HG03064 (cell line): Measurements from ENCODE around the gene CENPP.

Source experiments
- ATAC-seq: cut with Tn5 transposase; IDR thresholded peaks from one replicate; pipeline ENCODE4 v1.9.1; 2021; ENCODE audit warnings: low read depth; ENCODE audit not compliant: unreplicated experiment

The CENPP gene

GRCh38 chr9:92501671-92502393 lies 176.1 kb downstream of the CENPP start:
- ATAC-seq = no peak

GRCh38 chr9:92503156-92503555 lies 177.4 kb downstream of the CENPP start:
- ATAC-seq = no peak

GRCh38 chr9:92504881-92505280 lies 179.1 kb downstream of the CENPP start:
- ATAC-seq = no peak

- ATAC-seq = no peak
Measured at GRCh38 chr9:92506184-92506857, 180.6 kb downstream of the CENPP start.

DNA sequence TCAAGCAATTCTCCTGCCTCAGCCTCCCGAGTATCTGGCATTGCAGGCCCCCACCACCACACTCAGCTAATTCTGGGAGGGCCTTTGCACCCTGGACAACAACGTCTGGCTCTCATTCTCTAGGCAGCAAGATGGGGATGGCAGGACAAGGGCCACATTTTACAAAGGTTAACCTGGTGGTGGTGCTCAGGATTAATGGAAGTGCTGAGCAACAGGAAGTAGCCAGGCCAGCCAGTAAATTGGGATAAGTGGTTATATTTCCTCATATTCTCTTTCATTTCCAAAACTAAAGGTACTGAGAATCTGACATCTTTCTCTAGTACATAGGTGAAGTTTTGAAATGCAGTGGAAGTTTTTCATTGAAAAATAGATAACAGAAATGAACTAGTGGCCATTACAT lies 181.3 kb downstream of the CENPP start:
- ATAC-seq = no peak

DNA sequence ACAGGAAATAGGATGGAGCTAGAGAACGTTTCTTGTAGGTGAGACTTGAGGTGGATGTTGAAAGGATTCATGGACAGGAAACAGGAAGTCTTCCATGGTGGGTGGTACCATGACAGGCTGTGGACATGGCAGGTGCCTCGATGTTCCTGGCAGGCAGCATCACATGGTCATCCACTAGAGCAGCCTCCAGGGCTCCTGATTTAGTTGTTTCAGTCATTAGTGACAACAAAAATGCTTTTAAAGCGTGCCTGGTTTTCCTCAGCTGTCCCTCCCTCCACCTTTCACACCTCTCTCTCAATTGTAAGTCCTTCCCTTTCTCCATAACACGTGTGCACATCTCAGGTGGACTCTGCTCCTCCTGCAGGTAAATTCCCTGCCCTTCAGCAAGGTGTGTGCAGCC lies 181.7 kb downstream of the CENPP start:
- no peak for ATAC-seq

GRCh38 chr9:92508018-92508820 lies 182.5 kb downstream of the CENPP start:
- ATAC-seq = no peak

GRCh38 chr9:92509050-92509449 lies 183.3 kb downstream of the CENPP start:
- ATAC-seq = no peak

GRCh38 chr9:92510747-92511146 lies 185.0 kb downstream of the CENPP start:
- ATAC-seq = no peak

DNA sequence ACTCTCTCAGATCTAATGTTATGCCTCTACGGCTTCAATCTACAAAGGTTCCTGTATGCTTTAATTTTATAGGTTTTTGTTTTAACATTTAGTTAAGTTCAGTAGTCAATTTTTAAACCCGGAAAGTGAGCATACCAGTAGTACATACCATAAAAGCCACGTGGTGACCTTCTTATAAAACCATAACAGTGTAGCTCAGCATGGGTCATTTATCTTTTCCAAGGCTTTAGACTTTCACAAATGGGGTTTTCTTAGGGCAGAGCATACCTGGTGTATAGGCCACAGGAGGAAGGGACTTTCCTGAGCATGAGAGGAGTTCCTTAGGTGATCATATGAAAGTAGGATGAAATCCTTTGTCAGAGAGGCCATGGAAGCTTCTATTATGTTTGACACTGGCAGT lies 186.9 kb downstream of the CENPP start:
- ATAC-seq = no peak

- no peak for ATAC-seq
Measured at GRCh38 chr9:92513349-92513748, 187.6 kb downstream of the CENPP start.

DNA sequence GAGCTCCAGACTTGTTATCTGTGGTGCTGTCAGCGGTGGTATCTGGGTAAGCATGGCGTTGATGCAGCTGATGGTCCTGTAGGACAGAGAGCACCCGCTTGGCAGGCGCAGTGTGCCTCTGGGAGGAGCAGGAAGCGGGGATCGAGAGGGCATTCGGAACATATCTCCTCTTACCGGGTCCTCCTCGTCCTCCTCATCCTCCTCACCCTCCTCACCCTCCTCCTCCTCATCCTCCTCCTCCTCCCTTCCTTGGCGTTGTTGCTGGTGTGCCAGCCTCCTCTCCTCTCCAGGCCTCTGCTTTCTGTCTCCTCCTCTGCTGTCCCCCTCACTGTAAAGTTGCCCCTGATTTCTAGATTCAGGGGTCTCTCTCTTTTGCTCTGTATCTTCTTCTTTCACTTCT lies 188.9 kb downstream of the CENPP start:
- no peak for ATAC-seq

- no peak for ATAC-seq
Measured at GRCh38 chr9:92516521-92516920, 190.8 kb downstream of the CENPP start.

DNA sequence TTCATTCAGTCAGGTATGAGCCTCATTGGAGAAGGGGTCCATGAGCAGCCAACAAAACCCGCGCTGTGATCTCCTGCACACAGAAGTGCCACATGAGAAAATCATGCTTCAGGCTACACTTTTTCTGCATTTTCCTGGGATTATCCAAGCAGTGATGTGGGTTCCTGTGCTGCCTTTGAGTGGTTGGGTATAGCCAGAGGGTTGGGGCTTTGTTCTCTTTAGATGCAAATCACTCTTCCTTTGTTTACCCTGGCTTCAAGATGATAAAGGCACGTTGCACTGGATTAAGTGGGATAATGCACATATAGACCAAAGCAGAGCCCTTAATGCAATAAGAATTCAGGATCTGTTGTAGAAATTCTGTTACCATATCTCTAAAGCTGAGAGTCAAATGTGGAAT lies 191.3 kb downstream of the CENPP start:
- ATAC-seq = no peak

DNA sequence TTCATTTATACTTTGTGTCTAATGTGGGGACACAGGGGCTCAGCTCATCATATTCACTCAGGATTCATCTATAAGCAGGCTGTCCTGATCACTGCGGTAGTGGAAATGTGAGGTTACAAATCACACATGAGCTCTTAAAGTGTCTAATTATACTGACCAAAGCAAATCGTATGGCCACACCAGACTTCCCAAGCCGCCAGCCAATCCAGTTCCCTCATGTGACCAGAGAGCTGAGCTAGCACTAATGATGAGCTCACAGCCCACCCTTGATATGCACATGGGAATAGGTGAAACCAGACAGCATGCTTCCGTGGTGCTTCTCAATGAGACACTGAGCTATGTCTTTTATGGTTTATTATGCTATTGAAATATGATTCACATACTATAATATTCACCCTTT lies 192.4 kb downstream of the CENPP start:
- no peak for ATAC-seq

- ATAC-seq = no peak
Measured at GRCh38 chr9:92520837-92521236, 195.1 kb downstream of the CENPP start.

GRCh38 chr9:92522983-92523970 lies 197.5 kb downstream of the CENPP start:
- no peak for ATAC-seq

- no peak for ATAC-seq
Measured at GRCh38 chr9:92524881-92525280, 199.1 kb downstream of the CENPP start.

- no peak for ATAC-seq
Measured at GRCh38 chr9:92525306-92525705, 199.6 kb downstream of the CENPP start.

GRCh38 chr9:92527291-92527828 lies 201.6 kb downstream of the CENPP start:
- no peak for ATAC-seq
